ENCODE results near the gene PPP3R1.

PPP3R1 gene

GRCh38 chr2:68250196-68250595 lies 2.1 kb downstream of the PPP3R1 start:
- TF ChIP-seq ZFP3 (CRISPR knock-in tag; IDR thresholded peaks at IDR 0.05) (no peak), GLIS3 (CRISPR knock-in tag; IDR thresholded peaks at IDR 0.05) (no peak), TSHZ2 (CRISPR knock-in tag; IDR thresholded peaks at IDR 0.05) (no peak), ZFP30 (CRISPR knock-in tag; IDR thresholded peaks at IDR 0.05) (no peak), PATZ1 (CRISPR knock-in tag; IDR thresholded peaks at IDR 0.05; ENCODE audit: borderline replicate concordance) (no peak), POU6F1 (CRISPR knock-in tag; IDR thresholded peaks at IDR 0.05; ENCODE audit: borderline replicate concordance, low read depth) (no peak), ZNF70 (CRISPR knock-in tag; IDR thresholded peaks at IDR 0.05) (no peak), ZNF565 (CRISPR knock-in tag; conservative IDR thresholded peaks at IDR 0.05; ENCODE audit: low read depth) (no peak), CREB5 (CRISPR knock-in tag; IDR thresholded peaks at IDR 0.05; ENCODE audit: low read depth) (no peak), TOX (CRISPR knock-in tag; IDR thresholded peaks at IDR 0.05; ENCODE audit: borderline replicate concordance) (no peak), SNAI2 (CRISPR knock-in tag; IDR thresholded peaks at IDR 0.05) (no peak), TCF4 (CRISPR knock-in tag; IDR thresholded peaks at IDR 0.05; ENCODE audit: borderline replicate concordance) (no peak), ZNF8 (CRISPR knock-in tag; IDR thresholded peaks at IDR 0.05) (no peak), PPARA (CRISPR knock-in tag; IDR thresholded peaks at IDR 0.05; ENCODE audit: borderline replicate concordance) (no peak), CSDC2 (CRISPR knock-in tag; IDR thresholded peaks at IDR 0.05) (no peak), CSRNP3 (CRISPR knock-in tag; IDR thresholded peaks at IDR 0.05) (no peak)
- ATAC-seq = no peak

- ATAC-seq = no peak
- TF ChIP-seq CSDC2 (CRISPR knock-in tag; IDR thresholded peaks at IDR 0.05) (no peak), TSHZ2 (CRISPR knock-in tag; IDR thresholded peaks at IDR 0.05) (no peak), ESRRG (CRISPR knock-in tag; IDR thresholded peaks at IDR 0.05) (no peak), POU6F1 (CRISPR knock-in tag; IDR thresholded peaks at IDR 0.05; ENCODE audit: borderline replicate concordance, low read depth) (no peak), CREB5 (CRISPR knock-in tag; IDR thresholded peaks at IDR 0.05; ENCODE audit: low read depth) (no peak), ARNTL (CRISPR knock-in tag; IDR thresholded peaks at IDR 0.05; ENCODE audit: borderline replicate concordance, low read depth) (no peak), BACH2 (CRISPR knock-in tag; IDR thresholded peaks at IDR 0.05; ENCODE audit: borderline replicate concordance) (no peak), ZNF565 (CRISPR knock-in tag; conservative IDR thresholded peaks at IDR 0.05; ENCODE audit: low read depth) (no peak), ZNF70 (CRISPR knock-in tag; IDR thresholded peaks at IDR 0.05) (no peak), SNAI2 (CRISPR knock-in tag; IDR thresholded peaks at IDR 0.05) (no peak), CSRNP3 (CRISPR knock-in tag; IDR thresholded peaks at IDR 0.05) (no peak), PATZ1 (CRISPR knock-in tag; IDR thresholded peaks at IDR 0.05; ENCODE audit: borderline replicate concordance) (no peak)
Measured at GRCh38 chr2:68248806-68249205, 3.5 kb downstream of the PPP3R1 start.

Data from SK-N-SH treated with all-trans-retinoic acid at 6 μM for 48 hours (cell line).